ENCODE results near the gene FBXL13.

DNA sequence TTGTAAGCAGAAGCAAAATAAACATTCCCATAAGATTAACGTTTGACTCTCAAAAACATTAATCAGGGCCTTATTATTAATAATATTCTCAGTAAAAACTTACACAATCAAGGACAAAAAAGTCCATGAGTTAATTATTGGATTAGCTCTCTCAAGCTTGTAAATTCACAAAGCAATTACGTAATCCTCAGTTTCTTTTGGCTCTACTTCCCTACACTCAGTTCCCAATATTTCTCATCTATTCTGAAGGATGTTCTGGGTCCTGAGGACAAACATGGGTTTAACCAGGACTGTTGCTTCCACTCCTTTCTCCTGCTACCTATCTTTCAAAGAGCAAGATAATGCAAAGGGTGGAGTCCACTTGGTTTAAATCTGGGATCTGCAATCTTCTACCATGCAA, 15.1 kb downstream of the FBXL13 start:
- TF ChIP-seq CTCF (IDR thresholded peaks at IDR 0.05) (no peak), POLR2A (IDR thresholded peaks at IDR 0.05) (no peak)
